SJCRH30 (cell line): ENCODE measurements around the gene FHIP2A. TPM values are rescaled to one million over a fixed set of nuclear protein-coding genes. Genes with fewer than 3 reads are reported as not detected.
"Not testable (repeated sequence)": the region's sequence is repeated elsewhere in the genome, so short reads cannot be mapped to it uniquely, and the experiment has no call there.

Source experiments
- DNase-seq, 2 experiments: peaks; one replicate each; pipeline ENCODE4 v3.0.0-alpha.2; 2015 to 2020
- H3K27ac ChIP-seq: fragments of 250-450 bp; sonication (Bioruptor Pico); 2 replicates; pipeline ENCODE4 v1.5.1; 2020; ENCODE audit warnings: mild to moderate bottlenecking, moderate library complexity
- H3K27me3 ChIP-seq: fragments of 250-450 bp; sonication (Bioruptor Pico); 2 replicates; pipeline ENCODE4 v1.5.1; 2020; ENCODE audit warnings: mild to moderate bottlenecking, moderate library complexity
- H3K36me3 ChIP-seq: fragments of 250-450 bp; sonication (Bioruptor Pico); 2 replicates; pipeline ENCODE4 v1.5.1; 2020; ENCODE audit warnings: mild to moderate bottlenecking, moderate library complexity
- H3K4me1 ChIP-seq: fragments of 250-450 bp; sonication (Bioruptor Pico); 2 replicates; pipeline ENCODE4 v1.5.1; 2020; ENCODE audit warnings: mild to moderate bottlenecking, moderate library complexity
- H3K4me3 ChIP-seq: fragments of 250-450 bp; sonication (Bioruptor Pico); 2 replicates; pipeline ENCODE4 v1.5.1; 2020; ENCODE audit warnings: mild to moderate bottlenecking, moderate library complexity
- H3K9me3 ChIP-seq: fragments of 250-450 bp; sonication (Bioruptor Pico); replicated peaks from 2 replicates; pipeline ENCODE4 v1.5.1; 2020; ENCODE audit warnings: mild to moderate bottlenecking, moderate library complexity
- total RNA-seq: library from RNA; depleted of rRNA; stranded (reverse); fragments of >200 nt; shearing (Covaris generic); gene quantifications from 2 replicates; pipeline ENCODE4 v1.2.3, GENCODE V29; 2014; rRNA removed

FHIP2A gene
- total RNA-seq: 10.9 and 11.1 TPM in 2 replicates

GRCh38 chr10:114821293-114821914 is at the start of gene FHIP2A:
TSS of gene FHIP2A (plus strand) at chr10:114821780. CDS start at chr10:114822079, 299 bp downstream.
- H3K9me3 ChIP-seq: no peaks in the 10 kb centered on the region
- no peaks in the 10 kb centered on the region for H3K4me1 ChIP-seq
- H3K4me3 ChIP-seq: peak within 1 kb of the TSS; percentile 100
- peak within 1 kb of the TSS; percentile 60 for H3K27ac ChIP-seq
- H3K36me3 ChIP-seq: no peaks in the 10 kb centered on the region
- no peaks in the 10 kb centered on the region for H3K27me3 ChIP-seq
- DNase-seq: peak; percentile 63 to 85

GRCh38 chr10:114772496-114773196 is 48.9 kb upstream of the FHIP2A start:
- Histone ChIP-seq H3K4me3 (no peak overlapping the region), H3K36me3 (no peaks in the 10 kb centered on the region), H3K27ac (no peak overlapping the region), H3K27me3 (peaks cover 6% of the 10 kb centered on the region), H3K9me3 (no peaks in the 10 kb centered on the region), H3K4me1 (0 out of 2 replicates have a peak, but pooled peaks cover 4% of the 10 kb centered on the region)
- no peak for DNase-seq

- H3K27ac ChIP-seq: no peak overlapping the region
Observed at GRCh38 chr10:114773197-114773532, 48.4 kb upstream of the FHIP2A start.

GRCh38 chr10:114775082-114775481 is 46.5 kb upstream of the FHIP2A start:
- not testable (repeated sequence) for H3K4me3 ChIP-seq, H3K36me3 ChIP-seq, H3K27me3 ChIP-seq, H3K4me1 ChIP-seq, DNase-seq, H3K9me3 ChIP-seq, H3K27ac ChIP-seq

More at GRCh38 chr10:114773197-114773532, 48.4 kb upstream of the FHIP2A start:
- no peaks in the 10 kb centered on the region for H3K36me3 ChIP-seq
- no peaks in the 10 kb centered on the region for H3K9me3 ChIP-seq
- peaks cover 5% of the 10 kb centered on the region; the same call in 1 of the 2 replicates for H3K27me3 ChIP-seq
- 0 out of 2 replicates have a peak, but pooled peaks cover 4% of the 10 kb centered on the region for H3K4me1 ChIP-seq
- H3K4me3 ChIP-seq: no peak overlapping the region
- DNase-seq: no peak

- peaks cover 13% of the 10 kb centered on the region; the same call in 1 of the 2 replicates for H3K4me1 ChIP-seq
- no peaks in the 10 kb centered on the region for H3K9me3 ChIP-seq
- H3K27ac ChIP-seq: no peak overlapping the region
- H3K36me3 ChIP-seq: no peaks in the 10 kb centered on the region
- H3K4me3 ChIP-seq: no peak overlapping the region
- no peaks in the 10 kb centered on the region; the same call in 1 of the 2 replicates for H3K27me3 ChIP-seq
- peak; percentile 18 to 54 for DNase-seq
Observed at GRCh38 chr10:114777415-114777814, 44.2 kb upstream of the FHIP2A start.

GRCh38 chr10:114779803-114780576 is 41.6 kb upstream of the FHIP2A start:
- H3K27ac ChIP-seq: no peak overlapping the region

GRCh38 chr10:114780577-114781184 is 40.9 kb upstream of the FHIP2A start:
- Histone ChIP-seq H3K36me3 (no peaks in the 10 kb centered on the region), H3K4me3 (no peak overlapping the region), H3K4me1 (peaks cover 13% of the 10 kb centered on the region; the same call in 1 of the 2 replicates), H3K27me3 (no peaks in the 10 kb centered on the region), H3K27ac (no peak overlapping the region), H3K9me3 (no peaks in the 10 kb centered on the region)
- DNase-seq: no peak

More at GRCh38 chr10:114779803-114780576, 41.6 kb upstream of the FHIP2A start:
- Histone ChIP-seq H3K27me3 (no peaks in the 10 kb centered on the region), H3K9me3 (no peaks in the 10 kb centered on the region), H3K4me3 (no peak overlapping the region), H3K4me1 (peaks cover 13% of the 10 kb centered on the region; the same call in 1 of the 2 replicates), H3K36me3 (no peaks in the 10 kb centered on the region)
- no peak for DNase-seq

GRCh38 chr10:114782666-114783065 is 38.9 kb upstream of the FHIP2A start:
- DNase-seq: no peak
- Histone ChIP-seq H3K36me3 (no peaks in the 10 kb centered on the region), H3K4me1 (peaks cover 9% of the 10 kb centered on the region; the same call in 1 of the 2 replicates), H3K9me3 (no peaks in the 10 kb centered on the region), H3K4me3 (no peak overlapping the region), H3K27ac (no peak overlapping the region), H3K27me3 (no peaks in the 10 kb centered on the region)

- Histone ChIP-seq H3K4me1 (peaks cover 9% of the 10 kb centered on the region; the same call in 1 of the 2 replicates), H3K27ac (no peak overlapping the region), H3K9me3 (no peaks in the 10 kb centered on the region), H3K27me3 (no peaks in the 10 kb centered on the region), H3K4me3 (no peak overlapping the region), H3K36me3 (no peaks in the 10 kb centered on the region)
- DNase-seq: no peak
Observed at GRCh38 chr10:114783686-114784085, 37.9 kb upstream of the FHIP2A start.

- H3K9me3 ChIP-seq, H3K27ac ChIP-seq, H3K36me3 ChIP-seq, H3K4me3 ChIP-seq, H3K27me3 ChIP-seq, H3K4me1 ChIP-seq: not testable (repeated sequence)
- DNase-seq: peak in 1 of 2 experiments; percentile 51
Observed at GRCh38 chr10:114786492-114786891, 35.1 kb upstream of the FHIP2A start.

GRCh38 chr10:114787131-114787530 is 34.4 kb upstream of the FHIP2A start:
- H3K4me3 ChIP-seq, DNase-seq, H3K9me3 ChIP-seq, H3K36me3 ChIP-seq, H3K4me1 ChIP-seq, H3K27ac ChIP-seq, H3K27me3 ChIP-seq: not testable (repeated sequence)

- H3K27me3 ChIP-seq: no peaks in the 10 kb centered on the region
Observed at GRCh38 chr10:114791768-114792167, 29.8 kb upstream of the FHIP2A start.

GRCh38 chr10:114795039-114795438 is 26.5 kb upstream of the FHIP2A start:
- Histone ChIP-seq H3K4me3 (no peak overlapping the region), H3K9me3 (no peaks in the 10 kb centered on the region; the same call in 1 of the 2 replicates), H3K27me3 (no peaks in the 10 kb centered on the region), H3K36me3 (no peaks in the 10 kb centered on the region), H3K27ac (no peak overlapping the region), H3K4me1 (no peaks in the 10 kb centered on the region)
- no peak for DNase-seq

More at GRCh38 chr10:114791768-114792167, 29.8 kb upstream of the FHIP2A start:
- Histone ChIP-seq H3K4me3 (no peak overlapping the region), H3K4me1 (no peaks in the 10 kb centered on the region), H3K27ac (no peak overlapping the region), H3K9me3 (no peaks in the 10 kb centered on the region; the same call in 1 of the 2 replicates), H3K36me3 (no peaks in the 10 kb centered on the region)
- no peak for DNase-seq

- H3K27me3 ChIP-seq: no peaks in the 10 kb centered on the region
- no peaks in the 10 kb centered on the region for H3K4me1 ChIP-seq
- H3K4me3 ChIP-seq: no peak overlapping the region
- no peaks in the 10 kb centered on the region for H3K36me3 ChIP-seq
- DNase-seq: no peak
- no peak overlapping the region for H3K27ac ChIP-seq
- no peaks in the 10 kb centered on the region for H3K9me3 ChIP-seq
Observed at GRCh38 chr10:114800361-114800760, 21.2 kb upstream of the FHIP2A start.
